ENCODE results near the gene LAYN.
A peak's percentile ranks its signal among the peaks of the same experiment; 100 is the strongest.

The LAYN gene, protein sequence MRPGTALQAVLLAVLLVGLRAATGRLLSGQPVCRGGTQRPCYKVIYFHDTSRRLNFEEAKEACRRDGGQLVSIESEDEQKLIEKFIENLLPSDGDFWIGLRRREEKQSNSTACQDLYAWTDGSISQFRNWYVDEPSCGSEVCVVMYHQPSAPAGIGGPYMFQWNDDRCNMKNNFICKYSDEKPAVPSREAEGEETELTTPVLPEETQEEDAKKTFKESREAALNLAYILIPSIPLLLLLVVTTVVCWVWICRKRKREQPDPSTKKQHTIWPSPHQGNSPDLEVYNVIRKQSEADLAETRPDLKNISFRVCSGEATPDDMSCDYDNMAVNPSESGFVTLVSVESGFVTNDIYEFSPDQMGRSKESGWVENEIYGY

GRCh38 chr11:111540114-111540936 is at the start of gene LAYN:
Gene LAYN, plus strand, starts transcription at chr11:111540720. Its CDS starts 124 bp downstream, at chr11:111540844.
- no peak for TF ChIP-seq JUND (IDR thresholded peaks at IDR 0.05; ENCODE audit: low read depth)
- DNase-seq (ENCODE audit: low read depth in 1 of 2, low spot score in 1 of 2): no peak

DNA sequence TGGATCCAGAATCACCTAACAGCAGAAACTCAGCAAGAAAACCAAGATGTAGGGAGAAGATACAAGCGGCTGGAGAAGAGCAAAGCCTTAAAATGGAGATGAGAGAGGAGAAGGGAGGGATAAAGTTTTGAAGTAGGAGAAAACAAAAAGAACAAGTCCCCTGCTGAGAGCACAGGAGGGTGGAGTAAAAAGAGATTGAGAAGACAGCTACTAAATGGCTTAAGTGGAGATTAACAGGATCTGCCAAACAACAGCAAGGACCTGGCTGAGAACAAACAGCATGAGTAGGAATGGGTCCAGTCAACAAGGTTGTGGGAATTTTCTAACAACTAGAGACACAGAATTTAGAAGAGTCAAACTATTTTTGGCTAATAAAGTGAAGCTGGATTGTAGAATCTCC is 46.5 kb upstream of the LAYN start:
- TF ChIP-seq JUND (IDR thresholded peaks at IDR 0.05; ENCODE audit: low read depth): no peak
- DNase-seq (ENCODE audit: low read depth in 1 of 2, low spot score in 1 of 2): no peak
- in situ Hi-C loops (cut with HindIII; ENCODE audit: low pct_unique_long_range_greater_than_20kb, low sequenced_read_pairs): no loop called here

More at GRCh38 chr11:111540114-111540936, at the start of gene LAYN:
- in situ Hi-C loops (cut with HindIII; ENCODE audit: low pct_unique_long_range_greater_than_20kb, low sequenced_read_pairs): no loop called here

DNA sequence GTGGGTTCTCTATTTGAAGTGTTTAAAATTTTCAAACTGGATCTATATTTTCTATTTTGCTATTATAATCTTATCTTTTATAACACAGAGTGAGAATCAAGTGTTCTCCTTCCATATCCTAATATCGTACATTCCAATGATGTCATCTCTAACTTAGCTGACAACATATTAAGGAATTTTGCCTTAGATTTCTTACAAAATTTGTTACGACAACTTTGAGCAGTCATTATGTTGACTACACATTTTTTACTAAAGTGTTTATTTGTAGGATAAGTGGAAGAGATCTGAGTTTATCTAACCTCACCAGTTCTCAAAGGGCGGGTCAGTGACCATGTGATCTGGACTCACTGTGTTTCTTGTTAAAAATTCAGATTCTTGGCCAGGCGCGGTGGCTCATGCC is 41.0 kb upstream of the LAYN start:
- in situ Hi-C loops (cut with HindIII; ENCODE audit: low pct_unique_long_range_greater_than_20kb, low sequenced_read_pairs): no loop called here
- TF ChIP-seq JUND (IDR thresholded peaks at IDR 0.05; ENCODE audit: low read depth): no peak
- no peak for DNase-seq (ENCODE audit: low read depth in 1 of 2, low spot score in 1 of 2)

- in situ Hi-C loops (cut with HindIII; ENCODE audit: low pct_unique_long_range_greater_than_20kb, low sequenced_read_pairs): no loop called here
- TF ChIP-seq JUND (IDR thresholded peaks at IDR 0.05; ENCODE audit: low read depth): no peak
- DNase-seq (ENCODE audit: low read depth in 1 of 2, low spot score in 1 of 2): no peak
Observed at GRCh38 chr11:111500481-111500880, 40.0 kb upstream of the LAYN start.

DNA sequence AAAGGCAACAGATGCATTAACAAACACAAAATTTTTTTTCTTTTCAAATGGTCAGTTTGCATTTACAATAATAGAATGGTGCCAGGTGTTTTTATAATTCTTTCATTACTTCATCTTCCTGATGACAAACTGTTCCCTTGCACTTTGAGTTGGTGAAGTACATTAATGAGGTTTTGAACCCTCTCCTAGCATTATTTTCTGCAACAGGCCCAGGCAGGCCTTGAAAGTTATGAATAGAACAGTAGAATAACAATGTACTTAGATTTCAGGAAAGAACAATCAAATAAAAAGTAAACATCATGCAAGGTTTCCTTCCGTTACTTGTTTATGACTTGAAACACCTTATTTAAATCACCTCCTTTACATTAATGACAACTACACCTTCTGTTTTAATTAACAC is 37.9 kb upstream of the LAYN start:
- in situ Hi-C loops (cut with HindIII; ENCODE audit: low pct_unique_long_range_greater_than_20kb, low sequenced_read_pairs): no loop called here
- DNase-seq (ENCODE audit: low read depth in 1 of 2, low spot score in 1 of 2): no peak
- TF ChIP-seq JUND (IDR thresholded peaks at IDR 0.05; ENCODE audit: low read depth): no peak

GRCh38 chr11:111510311-111510710 is 30.2 kb upstream of the LAYN start:
- TF ChIP-seq JUND (IDR thresholded peaks at IDR 0.05; ENCODE audit: low read depth): no peak
- in situ Hi-C loops (cut with HindIII; ENCODE audit: low pct_unique_long_range_greater_than_20kb, low sequenced_read_pairs): no loop called here
- DNase-seq (ENCODE audit: low read depth in 1 of 2, low spot score in 1 of 2): peak in 1 of 2 experiments; percentile 84

- no peak for DNase-seq (ENCODE audit: low read depth in 1 of 2, low spot score in 1 of 2)
- no peak for TF ChIP-seq JUND (IDR thresholded peaks at IDR 0.05; ENCODE audit: low read depth)
- in situ Hi-C loops (cut with HindIII; ENCODE audit: low pct_unique_long_range_greater_than_20kb, low sequenced_read_pairs): no loop called here
Observed at GRCh38 chr11:111512296-111513239, 28.0 kb upstream of the LAYN start, which contains the start of gene BTG4. Gene BTG4, minus strand, starts transcription at chr11:111512386. Its CDS starts 13,610 bp downstream, at chr11:111498776.

DNA sequence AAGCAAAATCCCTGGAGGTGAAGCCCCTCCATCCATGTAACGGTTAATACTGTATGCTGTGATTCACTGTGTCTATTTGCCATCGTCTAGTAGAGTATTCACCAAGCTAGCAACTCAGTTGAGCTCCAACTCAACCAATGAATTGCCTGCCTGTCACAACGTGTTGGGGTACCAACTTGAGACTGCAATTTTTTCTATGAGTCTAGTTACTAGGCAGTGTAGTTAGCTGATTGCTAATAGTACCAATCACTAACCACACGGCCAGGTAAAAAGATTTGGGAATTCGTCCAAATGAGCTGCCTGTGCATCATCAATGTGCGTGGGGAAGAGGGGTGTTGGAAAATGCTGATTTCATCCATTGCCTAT is 27.3 kb upstream of the LAYN start:
- no peak for TF ChIP-seq JUND (IDR thresholded peaks at IDR 0.05; ENCODE audit: low read depth)
- in situ Hi-C loops (cut with HindIII; ENCODE audit: low pct_unique_long_range_greater_than_20kb, low sequenced_read_pairs): no loop called here
- no peak for DNase-seq (ENCODE audit: low read depth in 1 of 2, low spot score in 1 of 2)

DNA sequence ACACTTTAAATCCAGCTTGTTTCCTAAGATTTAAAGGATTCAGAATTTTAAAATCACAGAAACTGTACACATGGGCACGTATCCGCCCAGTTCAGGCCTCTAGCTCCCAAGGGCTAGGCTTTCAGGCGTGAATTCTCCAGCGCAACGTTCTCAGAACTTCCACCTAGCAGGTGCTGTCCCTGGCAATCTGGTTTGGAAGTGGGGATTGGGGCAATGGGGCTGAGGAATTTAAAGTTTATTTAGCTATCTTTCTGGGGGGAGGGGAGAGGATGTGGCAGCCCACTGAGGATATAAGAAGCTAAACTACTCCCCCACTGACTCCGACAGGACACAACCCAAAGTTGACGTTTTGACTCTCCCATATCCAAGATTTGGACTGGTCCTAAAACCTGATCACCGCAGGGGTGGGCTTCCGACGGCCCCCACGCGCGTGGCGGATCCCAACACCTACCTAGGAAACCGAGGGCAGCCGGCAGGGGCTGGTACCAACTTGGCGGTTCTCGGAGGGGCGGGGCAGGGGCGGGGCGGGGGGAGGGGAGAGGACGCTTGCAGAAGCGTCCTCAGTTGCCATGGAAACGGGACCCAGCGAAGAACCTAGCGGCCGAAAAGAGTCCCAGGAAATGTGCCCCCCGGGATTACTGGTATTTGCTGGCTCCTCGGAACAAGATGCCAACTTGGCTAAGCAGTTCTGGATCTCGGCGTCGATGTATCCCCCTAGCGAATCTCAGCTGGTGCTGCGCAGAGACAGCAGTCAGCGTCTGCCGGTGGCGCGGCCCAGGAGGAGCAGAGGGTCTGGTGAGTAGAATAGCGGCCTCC is 26.1 kb upstream of the LAYN start, which contains the start of gene HOATZ:
Gene HOATZ, plus strand, starts transcription at position 563 of the 816 bp plus-strand sequence. Its CDS starts 7 bp downstream, at position 570.
- in situ Hi-C loops (cut with HindIII; ENCODE audit: low pct_unique_long_range_greater_than_20kb, low sequenced_read_pairs): no loop called here
- TF ChIP-seq JUND (IDR thresholded peaks at IDR 0.05; ENCODE audit: low read depth): no peak
- DNase-seq (ENCODE audit: low read depth in 1 of 2, low spot score in 1 of 2): peak; percentile 43 to 69

DNA sequence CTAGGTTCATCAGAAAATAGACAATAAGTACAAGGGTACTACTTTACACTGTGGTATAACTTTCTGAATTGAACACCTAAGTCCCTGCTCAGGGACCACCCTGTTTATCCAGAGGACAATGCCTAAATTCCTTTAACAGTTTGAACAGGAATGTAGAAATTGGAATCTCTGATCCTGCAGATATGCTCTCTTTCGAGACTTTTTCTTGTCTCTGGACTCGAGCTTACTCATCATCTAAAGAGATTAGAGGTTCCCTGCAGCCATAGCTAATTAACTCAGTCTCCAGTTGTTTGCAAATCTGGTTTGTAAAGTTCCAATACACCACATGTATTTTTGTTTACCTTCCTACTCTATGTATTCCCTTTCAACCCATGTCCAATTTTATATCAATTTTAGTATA is 24.9 kb upstream of the LAYN start:
- DNase-seq (ENCODE audit: low read depth in 1 of 2, low spot score in 1 of 2): no peak
- in situ Hi-C loops (cut with HindIII; ENCODE audit: low pct_unique_long_range_greater_than_20kb, low sequenced_read_pairs): no loop called here
- TF ChIP-seq JUND (IDR thresholded peaks at IDR 0.05; ENCODE audit: low read depth): no peak

DNA sequence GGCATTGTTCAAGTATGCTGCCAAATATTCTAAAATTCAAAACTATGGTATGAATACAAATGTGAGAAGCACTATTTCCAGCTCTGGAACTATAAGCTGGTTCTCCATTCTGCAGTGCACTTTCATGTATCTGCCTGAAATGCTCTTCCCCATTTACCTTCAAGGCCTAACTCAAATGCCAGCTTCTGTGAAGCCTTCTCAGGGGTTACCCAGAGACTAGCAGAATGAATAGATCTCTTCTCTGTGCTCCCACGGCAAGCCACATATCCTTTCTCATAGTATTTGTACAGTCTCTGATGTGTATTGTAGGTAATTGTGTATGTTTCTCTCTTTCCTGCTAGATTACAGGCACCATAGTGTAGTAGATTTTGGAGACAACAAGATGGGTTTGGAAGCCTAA is 21.9 kb upstream of the LAYN start:
- in situ Hi-C loops (cut with HindIII; ENCODE audit: low pct_unique_long_range_greater_than_20kb, low sequenced_read_pairs): no loop called here
- DNase-seq (ENCODE audit: low read depth in 1 of 2, low spot score in 1 of 2): no peak
- no peak for TF ChIP-seq JUND (IDR thresholded peaks at IDR 0.05; ENCODE audit: low read depth)

Measured in T47D (cell line).